B cell (primary cell): Measurements from ENCODE around the gene PSENEN.

Source experiments
- EZH2 ChIP-seq: IDR thresholded peaks from 2 replicates; pipeline ENCODE4 v1.6.1; 2012; ENCODE audit warnings: borderline replicate concordance, low read depth, mild to moderate bottlenecking, moderate library complexity, low read length; ENCODE audit not compliant: insufficient read depth, poor library complexity, severe bottlenecking
- TF ChIP-seq, protein P1 (sequence below): fragments of 200-600 bp; IDR thresholded peaks from one replicate; pipeline ENCODE4 v1.8.0; 2022; ENCODE audit warnings: antibody characterized with exemption, mild to moderate bottlenecking

DNA sequence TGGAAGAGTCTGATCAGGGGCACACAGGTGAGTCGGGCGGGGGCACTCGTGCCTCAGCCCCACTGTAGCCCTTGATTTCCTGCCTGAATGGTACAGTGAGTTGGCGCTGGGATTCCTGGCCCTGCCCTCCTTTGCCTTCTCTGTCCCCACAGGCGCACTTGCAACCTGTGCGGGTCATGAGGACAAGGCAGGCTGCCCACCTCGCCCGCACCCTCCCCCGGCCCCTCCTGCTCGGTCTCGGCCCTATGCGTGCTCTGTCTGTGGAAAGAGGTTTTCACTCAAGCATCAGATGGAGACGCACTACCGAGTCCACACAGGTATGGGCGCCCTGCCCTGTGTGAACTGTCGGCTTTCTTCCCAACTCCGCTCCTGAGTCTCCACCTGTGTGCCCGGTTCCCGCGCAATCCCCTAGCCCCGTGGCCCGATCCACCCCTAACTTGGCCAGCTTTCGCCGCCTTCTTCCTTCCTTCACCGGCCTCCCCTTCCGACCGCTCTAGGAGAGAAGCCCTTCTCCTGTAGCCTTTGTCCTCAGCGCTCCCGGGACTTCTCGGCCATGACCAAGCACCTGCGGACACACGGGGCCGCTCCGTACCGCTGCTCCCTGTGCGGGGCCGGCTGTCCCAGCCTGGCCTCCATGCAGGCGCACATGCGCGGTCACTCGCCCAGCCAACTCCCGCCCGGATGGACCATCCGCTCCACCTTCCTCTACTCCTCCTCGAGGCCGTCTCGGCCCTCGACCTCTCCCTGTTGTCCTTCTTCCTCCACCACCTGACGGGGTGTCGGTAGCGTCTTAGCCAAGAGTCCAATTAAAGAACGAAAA, 29.3 kb upstream of the PSENEN start:
- TF ChIP-seq, protein P1, sequence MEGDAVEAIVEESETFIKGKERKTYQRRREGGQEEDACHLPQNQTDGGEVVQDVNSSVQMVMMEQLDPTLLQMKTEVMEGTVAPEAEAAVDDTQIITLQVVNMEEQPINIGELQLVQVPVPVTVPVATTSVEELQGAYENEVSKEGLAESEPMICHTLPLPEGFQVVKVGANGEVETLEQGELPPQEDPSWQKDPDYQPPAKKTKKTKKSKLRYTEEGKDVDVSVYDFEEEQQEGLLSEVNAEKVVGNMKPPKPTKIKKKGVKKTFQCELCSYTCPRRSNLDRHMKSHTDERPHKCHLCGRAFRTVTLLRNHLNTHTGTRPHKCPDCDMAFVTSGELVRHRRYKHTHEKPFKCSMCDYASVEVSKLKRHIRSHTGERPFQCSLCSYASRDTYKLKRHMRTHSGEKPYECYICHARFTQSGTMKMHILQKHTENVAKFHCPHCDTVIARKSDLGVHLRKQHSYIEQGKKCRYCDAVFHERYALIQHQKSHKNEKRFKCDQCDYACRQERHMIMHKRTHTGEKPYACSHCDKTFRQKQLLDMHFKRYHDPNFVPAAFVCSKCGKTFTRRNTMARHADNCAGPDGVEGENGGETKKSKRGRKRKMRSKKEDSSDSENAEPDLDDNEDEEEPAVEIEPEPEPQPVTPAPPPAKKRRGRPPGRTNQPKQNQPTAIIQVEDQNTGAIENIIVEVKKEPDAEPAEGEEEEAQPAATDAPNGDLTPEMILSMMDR, result no peak
- no peak for TF ChIP-seq EZH2
